AG04449 (cell line): ENCODE data around the gene RGS9.

Experiments used
- CTCF ChIA-PET: fragments of 350-600 bp; formaldehyde crosslinking; extraction: SDS; loops from one replicate; lab custom pipeline; 2021; ENCODE audit warnings: antibody characterized with exemption; lab: Yijun Ruan, JAX
- POLR2A ChIA-PET: fragments of 400-600, 350-600 bp; formaldehyde crosslinking; extraction: SDS; loops from one replicate; lab custom pipeline; 2020; ENCODE audit warnings: antibody characterized with exemption, inconsistent platforms; lab: Yijun Ruan, JAX
- DNase-seq: peaks from one replicate; pipeline ENCODE4 v3.0.0-alpha.2; 2010; ENCODE audit warnings: low read depth, low spot score
- H3K4me3 ChIP-seq: 2 replicates; pipeline ENCODE4 v1.5.1; 2011; ENCODE audit warnings: low read depth, mild to moderate bottlenecking, control low read depth, low read length
- TF ChIP-seq, protein P1 (sequence below): IDR thresholded peaks from one replicate; pipeline ENCODE4 v1.5.1; 2011; ENCODE audit warnings: mild to moderate bottlenecking, moderate library complexity, low read length, control low read depth, inconsistent platforms; ENCODE audit not compliant: insufficient read depth; ENCODE audit errors: missing control alignments

The RGS9 gene

DNA sequence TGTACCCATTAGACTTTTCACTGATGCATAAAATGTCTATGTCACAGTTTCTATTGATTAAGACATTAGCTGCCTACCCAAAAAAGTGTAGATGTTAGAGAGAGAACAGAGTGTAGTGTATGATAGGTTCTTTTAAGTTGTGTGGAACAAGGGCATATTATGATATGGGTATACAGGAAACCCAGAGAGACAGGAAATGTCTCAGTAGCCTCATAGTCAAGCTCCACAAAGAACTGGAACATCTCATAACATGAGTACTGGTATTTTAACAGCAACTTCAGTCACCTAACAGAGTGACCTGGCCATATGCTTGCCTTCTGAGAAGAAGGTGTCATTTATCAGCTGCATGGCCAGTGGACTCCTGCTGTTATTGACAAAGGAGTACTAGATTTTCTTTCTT, 128.1 kb downstream of the RGS9 start:
- CTCF ChIA-PET: interaction anchor here (0.8 to 1.2 kb wide), 4 partner anchors 12 to 292 kb away, joined by 3 to 4 read pairs (median 3); no protein-coding TSS in a partner anchor
- TF ChIP-seq, protein P1, sequence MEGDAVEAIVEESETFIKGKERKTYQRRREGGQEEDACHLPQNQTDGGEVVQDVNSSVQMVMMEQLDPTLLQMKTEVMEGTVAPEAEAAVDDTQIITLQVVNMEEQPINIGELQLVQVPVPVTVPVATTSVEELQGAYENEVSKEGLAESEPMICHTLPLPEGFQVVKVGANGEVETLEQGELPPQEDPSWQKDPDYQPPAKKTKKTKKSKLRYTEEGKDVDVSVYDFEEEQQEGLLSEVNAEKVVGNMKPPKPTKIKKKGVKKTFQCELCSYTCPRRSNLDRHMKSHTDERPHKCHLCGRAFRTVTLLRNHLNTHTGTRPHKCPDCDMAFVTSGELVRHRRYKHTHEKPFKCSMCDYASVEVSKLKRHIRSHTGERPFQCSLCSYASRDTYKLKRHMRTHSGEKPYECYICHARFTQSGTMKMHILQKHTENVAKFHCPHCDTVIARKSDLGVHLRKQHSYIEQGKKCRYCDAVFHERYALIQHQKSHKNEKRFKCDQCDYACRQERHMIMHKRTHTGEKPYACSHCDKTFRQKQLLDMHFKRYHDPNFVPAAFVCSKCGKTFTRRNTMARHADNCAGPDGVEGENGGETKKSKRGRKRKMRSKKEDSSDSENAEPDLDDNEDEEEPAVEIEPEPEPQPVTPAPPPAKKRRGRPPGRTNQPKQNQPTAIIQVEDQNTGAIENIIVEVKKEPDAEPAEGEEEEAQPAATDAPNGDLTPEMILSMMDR: no peak
- H3K4me3 ChIP-seq: no peak overlapping the region

DNA sequence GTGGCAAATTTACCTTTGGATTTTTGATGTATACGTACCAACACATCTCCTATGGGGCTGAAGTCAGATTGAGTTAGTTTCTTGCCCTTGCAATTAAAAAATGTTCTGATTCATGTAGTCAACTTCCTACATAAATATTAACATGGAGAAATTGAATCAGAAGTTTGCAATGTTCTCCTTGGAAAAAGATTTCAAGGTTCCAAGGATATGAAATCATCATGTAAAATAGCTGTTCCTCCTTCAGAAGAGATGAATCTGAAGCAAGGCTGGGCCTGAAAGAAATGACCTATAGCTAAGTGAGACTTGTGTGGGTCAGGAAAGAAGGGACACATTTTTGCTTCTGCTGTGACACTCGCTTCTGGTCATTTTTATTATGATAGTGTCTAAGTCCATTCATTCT, 131.7 kb downstream of the RGS9 start:
- TF ChIP-seq, protein P1: no peak
- ChIA-PET POLR2A (no interaction called here), CTCF (interaction anchor here (1.1 to 3.6 kb wide), 3 partner anchors 9 to 288 kb away, joined by 4 to 21 read pairs (median 8); no protein-coding TSS in a partner anchor)
- H3K4me3 ChIP-seq: no peak overlapping the region
- peak; percentile 46 for DNase-seq

More for the DNA sequence above, 128.1 kb downstream of the RGS9 start:
- POLR2A ChIA-PET: no interaction called here
- no peak for DNase-seq

DNA sequence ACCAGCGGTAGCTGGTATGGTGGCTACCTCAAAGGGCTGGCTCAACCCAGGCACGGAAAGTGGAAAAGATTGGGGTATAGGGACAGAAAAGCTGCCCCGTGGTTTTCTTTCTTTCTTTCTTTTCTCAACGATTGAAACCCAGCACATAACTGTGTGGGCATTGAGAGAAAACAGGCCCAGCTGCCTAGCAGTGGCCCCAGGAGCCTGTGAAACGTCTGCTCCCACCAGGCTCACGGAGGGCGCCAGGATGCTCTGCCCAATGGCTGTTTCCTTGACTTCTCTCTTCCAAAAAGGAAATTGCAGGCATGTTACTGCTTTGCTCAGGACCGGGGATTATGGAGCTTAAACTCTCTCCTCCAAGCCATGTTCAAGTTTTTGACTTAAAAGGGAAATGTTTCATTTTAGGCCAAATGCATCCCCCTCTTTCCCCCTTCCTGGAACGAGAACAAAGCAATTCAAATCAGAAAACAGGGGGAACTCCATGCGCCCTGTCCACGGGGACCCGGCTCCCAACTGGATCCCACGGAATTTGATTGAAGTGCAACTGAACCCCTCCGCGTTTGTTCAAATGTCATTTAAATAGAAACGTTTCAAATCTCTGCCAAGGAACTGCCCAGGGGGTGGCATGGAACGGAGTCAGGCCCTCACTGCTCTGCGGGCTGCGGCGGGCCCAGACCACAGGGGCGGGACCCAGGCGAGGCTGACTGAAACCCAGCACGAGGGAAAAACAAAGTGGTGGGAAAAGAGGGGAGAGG, 133.5 kb downstream of the RGS9 start:
- TF ChIP-seq, protein P1: no peak
- POLR2A ChIA-PET: no interaction called here

DNA sequence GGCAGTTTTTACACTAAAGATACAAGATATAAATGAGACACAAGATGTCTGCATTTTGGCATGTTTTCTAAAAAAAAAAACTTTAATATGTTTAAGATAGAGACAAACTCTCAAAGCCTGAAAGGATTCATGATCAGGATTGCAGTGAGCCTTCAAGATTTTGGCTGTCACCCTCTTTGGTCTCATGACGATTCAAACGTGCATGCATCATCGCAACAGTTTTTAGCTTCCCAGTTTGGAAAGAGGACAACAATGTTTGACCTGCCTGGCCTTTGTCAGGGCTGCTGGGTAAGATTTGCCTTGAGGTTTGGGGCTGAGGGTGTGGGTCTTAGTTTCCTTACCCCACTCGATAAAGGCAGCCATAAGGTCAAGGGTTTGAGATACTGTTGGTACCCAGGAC, 134.1 kb downstream of the RGS9 start:
- TF ChIP-seq, protein P1: no peak
- no peak overlapping the region for H3K4me3 ChIP-seq
- ChIA-PET CTCF (interaction anchor here (3.6 kb wide), 1 partner anchor 39 kb away, joined by 21 read pairs; no protein-coding TSS in a partner anchor), POLR2A (no interaction called here)
- DNase-seq: no peak

More for the DNA sequence above, 133.5 kb downstream of the RGS9 start:
- CTCF ChIA-PET: interaction anchor here (3.6 kb wide), 1 partner anchor 38 kb away, joined by 21 read pairs; no protein-coding TSS in a partner anchor
- no peak overlapping the region for H3K4me3 ChIP-seq
- DNase-seq: no peak
